DOHH2 (cell line): ENCODE measurements around the gene HOXA13.

Experiments used
- H3F3A ChIP-seq: fragments of 200-600 bp; sonication (generic), shearing (Covaris generic); 2 replicates; pipeline ENCODE4 v1.6.0; 2016; ENCODE audit warnings: antibody characterized with exemption, mild to moderate bottlenecking; ENCODE audit not compliant: control insufficient read depth, insufficient read depth
- H3K27ac ChIP-seq: fragments of 200-600 bp; sonication (generic); 2 replicates; pipeline ENCODE4 v1.5.1; 2014; ENCODE audit warnings: low read depth, mild to moderate bottlenecking, low read length, moderate library complexity
- H3K27me3 ChIP-seq: fragments of 200-600 bp; sonication (generic); 2 replicates; pipeline ENCODE4 v1.6.1; 2014; ENCODE audit warnings: mild to moderate bottlenecking, low read length, mixed read lengths; ENCODE audit not compliant: control insufficient read depth
- H3K36me3 ChIP-seq: fragments of 200-600 bp; sonication (generic); 2 replicates; pipeline ENCODE4 v1.6.1; 2014; ENCODE audit warnings: mild to moderate bottlenecking, low read length, moderate library complexity, mixed read lengths; ENCODE audit not compliant: control insufficient read depth
- H3K4me1 ChIP-seq: fragments of 200-600 bp; sonication (generic); 2 replicates; pipeline ENCODE4 v1.6.1; 2014; ENCODE audit warnings: mild to moderate bottlenecking, low read length, mixed read lengths; ENCODE audit not compliant: control insufficient read depth
- H3K4me2 ChIP-seq: fragments of 200-600 bp; sonication (generic); 2 replicates; pipeline ENCODE4 v1.6.0; 2014; ENCODE audit warnings: mild to moderate bottlenecking, low read length, moderate library complexity
- H3K4me3 ChIP-seq: fragments of 200-600 bp; sonication (generic); 2 replicates; pipeline ENCODE4 v1.5.1; 2014; ENCODE audit warnings: mild to moderate bottlenecking, low read length, mixed read lengths
- H3K79me2 ChIP-seq: fragments of 200-600 bp; sonication (generic); 2 replicates; pipeline ENCODE4 v1.6.1; 2014; ENCODE audit warnings: mild to moderate bottlenecking, low read length, mixed read lengths; ENCODE audit not compliant: control insufficient read depth
- H3K9me2 ChIP-seq: fragments of 200-600 bp; sonication (generic); replicated peaks from 2 replicates; pipeline ENCODE4 v1.6.1; 2014; ENCODE audit warnings: mild to moderate bottlenecking, low read length, mixed read lengths; ENCODE audit not compliant: control insufficient read depth
- H3K9me3 ChIP-seq: fragments of 200-600 bp; sonication (generic); 2 replicates; pipeline ENCODE4 v1.6.1; 2014; ENCODE audit warnings: antibody characterized with exemption, low read length, mixed read lengths; ENCODE audit not compliant: control insufficient read depth, insufficient read depth
- H4K20me1 ChIP-seq: fragments of 200-600 bp; sonication (generic); 2 replicates; pipeline ENCODE4 v1.6.0; 2014; ENCODE audit warnings: low read depth, mild to moderate bottlenecking, antibody characterized with exemption, low read length, moderate library complexity; ENCODE audit not compliant: control insufficient read depth, insufficient read depth
- EZH2phosphoT487 ChIP-seq: fragments of 200-600 bp; sonication (generic); IDR thresholded peaks from 2 replicates; pipeline ENCODE4 v1.6.1; 2017; ENCODE audit warnings: borderline replicate concordance, mild to moderate bottlenecking, antibody characterized with exemption, low read length, moderate library complexity, mixed read lengths
- TF ChIP-seq, protein P1 (sequence below): fragments of 200-600 bp; sonication (generic); IDR thresholded peaks from one replicate; pipeline ENCODE4 v1.5.1; 2014; ENCODE audit warnings: antibody characterized with exemption, mild to moderate bottlenecking, low read depth, low read length; ENCODE audit not compliant: poor library complexity, severe bottlenecking

The HOXA13 gene

DNA sequence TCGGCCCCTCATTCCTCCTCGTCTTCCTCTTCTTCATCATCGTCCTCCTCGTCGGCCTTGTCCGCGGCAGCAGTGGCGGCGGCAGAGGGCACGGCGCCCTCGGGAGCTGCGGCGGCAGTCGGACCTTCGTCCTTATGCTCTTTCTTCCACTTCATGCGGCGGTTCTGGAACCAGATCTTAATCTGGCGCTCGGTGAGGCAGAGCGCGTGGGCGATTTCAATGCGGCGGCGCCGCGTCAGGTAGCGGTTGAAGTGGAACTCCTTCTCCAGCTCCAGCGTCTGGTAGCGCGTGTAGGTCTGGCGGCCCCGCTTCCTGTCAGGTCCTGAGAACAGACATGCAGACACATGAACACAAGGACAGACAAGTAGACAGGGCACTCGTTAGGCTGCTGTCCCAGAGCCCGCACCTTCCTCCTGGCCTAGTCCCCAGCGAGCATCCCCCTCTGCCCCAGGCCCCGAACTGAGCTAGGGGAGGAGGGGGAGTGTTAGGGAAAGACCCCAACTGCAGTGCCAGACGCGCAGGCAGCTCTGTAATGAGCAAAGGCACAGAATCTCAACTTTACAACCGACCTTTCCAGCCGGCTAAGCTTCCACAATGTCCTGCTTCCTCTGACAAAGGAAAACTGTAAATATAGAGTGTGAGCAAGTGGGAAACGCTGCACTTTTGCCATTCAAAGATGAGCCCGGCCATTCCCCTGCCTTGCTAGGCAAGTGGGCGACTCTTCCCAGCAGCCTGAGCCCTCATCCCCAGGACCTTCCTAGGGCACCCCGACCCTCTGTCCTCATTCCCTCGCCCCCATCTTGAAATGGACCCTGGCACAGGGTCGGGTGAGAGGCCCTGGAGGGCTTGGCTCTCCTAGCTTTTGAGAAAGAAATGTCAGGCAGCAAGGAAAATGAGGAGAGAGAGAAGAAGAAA, 44.7 kb downstream of the HOXA13 start:
- H3F3A ChIP-seq: no peaks in the 10 kb centered on the region
- H3K27me3 ChIP-seq: peaks cover 83% of the 10 kb centered on the region
- no peaks in the 10 kb centered on the region for H4K20me1 ChIP-seq
- no peaks in the 10 kb centered on the region for H3K36me3 ChIP-seq
- no peak overlapping the region for H3K4me3 ChIP-seq
- no peak overlapping the region for H3K27ac ChIP-seq
- H3K4me1 ChIP-seq: peaks cover 32% of the 10 kb centered on the region
- H3K9me3 ChIP-seq: no peaks in the 10 kb centered on the region
- no peaks in the 10 kb centered on the region for H3K9me2 ChIP-seq
- TF ChIP-seq, protein P1, sequence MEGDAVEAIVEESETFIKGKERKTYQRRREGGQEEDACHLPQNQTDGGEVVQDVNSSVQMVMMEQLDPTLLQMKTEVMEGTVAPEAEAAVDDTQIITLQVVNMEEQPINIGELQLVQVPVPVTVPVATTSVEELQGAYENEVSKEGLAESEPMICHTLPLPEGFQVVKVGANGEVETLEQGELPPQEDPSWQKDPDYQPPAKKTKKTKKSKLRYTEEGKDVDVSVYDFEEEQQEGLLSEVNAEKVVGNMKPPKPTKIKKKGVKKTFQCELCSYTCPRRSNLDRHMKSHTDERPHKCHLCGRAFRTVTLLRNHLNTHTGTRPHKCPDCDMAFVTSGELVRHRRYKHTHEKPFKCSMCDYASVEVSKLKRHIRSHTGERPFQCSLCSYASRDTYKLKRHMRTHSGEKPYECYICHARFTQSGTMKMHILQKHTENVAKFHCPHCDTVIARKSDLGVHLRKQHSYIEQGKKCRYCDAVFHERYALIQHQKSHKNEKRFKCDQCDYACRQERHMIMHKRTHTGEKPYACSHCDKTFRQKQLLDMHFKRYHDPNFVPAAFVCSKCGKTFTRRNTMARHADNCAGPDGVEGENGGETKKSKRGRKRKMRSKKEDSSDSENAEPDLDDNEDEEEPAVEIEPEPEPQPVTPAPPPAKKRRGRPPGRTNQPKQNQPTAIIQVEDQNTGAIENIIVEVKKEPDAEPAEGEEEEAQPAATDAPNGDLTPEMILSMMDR: no peak
- no peak; the same call in 1 of the 2 replicates for TF ChIP-seq EZH2phosphoT487
- no peaks in the 10 kb centered on the region for H3K79me2 ChIP-seq
- H3K4me2 ChIP-seq: peak overlapping the region; percentile 13; the same call in 1 of the 2 replicates

DNA sequence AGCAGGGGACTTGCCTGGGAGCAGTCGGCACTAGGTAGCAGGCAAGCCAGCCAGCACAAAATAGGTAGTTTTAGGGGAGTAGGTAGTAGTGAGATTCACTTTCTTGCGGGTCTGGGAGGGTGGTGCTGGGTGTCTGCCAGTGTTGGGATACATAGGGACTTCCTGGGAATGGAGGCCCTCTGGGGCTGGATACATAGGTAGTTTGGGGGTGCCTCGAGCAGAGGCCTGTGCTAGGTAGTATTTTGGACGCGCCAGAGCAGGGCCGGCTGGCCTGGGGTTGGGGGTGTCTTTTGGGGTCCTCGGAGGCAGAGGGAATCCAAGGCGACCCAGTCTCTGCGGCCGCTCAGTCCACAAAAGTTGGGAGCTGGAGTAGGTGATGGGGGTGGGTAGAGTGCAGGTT, 45.5 kb downstream of the HOXA13 start:
- Histone ChIP-seq H4K20me1 (no peaks in the 10 kb centered on the region), H3K79me2 (no peaks in the 10 kb centered on the region), H3K9me3 (no peaks in the 10 kb centered on the region), H3K9me2 (no peaks in the 10 kb centered on the region), H3K36me3 (no peaks in the 10 kb centered on the region), H3K4me1 (peaks cover 34% of the 10 kb centered on the region), H3F3A (no peaks in the 10 kb centered on the region), H3K4me2 (no peak overlapping the region), H3K27me3 (peaks cover 77% of the 10 kb centered on the region), H3K4me3 (no peak overlapping the region), H3K27ac (no peak overlapping the region)
- TF ChIP-seq EZH2phosphoT487: no peak; the same call in 1 of the 2 replicates
- TF ChIP-seq, protein P1: no peak

DNA sequence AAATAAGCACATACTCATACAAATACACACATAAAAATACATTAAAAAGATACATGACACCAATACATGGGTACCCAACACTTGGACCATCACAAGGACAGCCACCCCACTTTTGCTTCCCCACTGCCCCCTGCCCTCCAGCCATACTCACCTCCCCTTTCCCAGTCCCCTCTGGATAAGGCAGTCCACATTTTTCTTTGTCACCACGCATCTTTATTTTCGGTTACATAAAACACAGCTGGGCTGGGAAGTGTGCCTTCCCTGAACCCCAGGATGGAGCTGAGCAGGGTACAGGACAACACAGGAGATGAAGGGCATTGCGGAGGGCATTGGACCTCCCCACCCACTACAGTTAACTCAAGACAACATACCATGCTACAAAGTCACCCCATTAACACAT, 46.4 kb downstream of the HOXA13 start:
- Histone ChIP-seq H3K79me2 (no peaks in the 10 kb centered on the region), H3K4me1 (peaks cover 39% of the 10 kb centered on the region), H3K27ac (no peak overlapping the region), H3K9me3 (no peaks in the 10 kb centered on the region), H3F3A (no peaks in the 10 kb centered on the region), H4K20me1 (no peaks in the 10 kb centered on the region), H3K4me3 (no peak overlapping the region), H3K27me3 (peaks cover 71% of the 10 kb centered on the region), H3K9me2 (no peaks in the 10 kb centered on the region), H3K36me3 (no peaks in the 10 kb centered on the region), H3K4me2 (no peak overlapping the region)
- no peak for TF ChIP-seq EZH2phosphoT487
- TF ChIP-seq, protein P1: no peak
